HG03175 (cell line): ENCODE data around the gene KIR2DL3.
"Not testable (repeated sequence)": the region's sequence is repeated elsewhere in the genome, so short reads cannot be mapped to it uniquely, and the experiment has no call there.

Experiments
- ATAC-seq: cut with Tn5 transposase; IDR thresholded peaks from one replicate; pipeline ENCODE4 v1.9.1; 2021; ENCODE audit warnings: mild to moderate bottlenecking, moderate library complexity; ENCODE audit not compliant: unreplicated experiment

The KIR2DL3 gene

GRCh38 chr19:54786091-54786723 is 47.9 kb downstream of the KIR2DL3 start:
- ATAC-seq: not testable (repeated sequence)

DNA sequence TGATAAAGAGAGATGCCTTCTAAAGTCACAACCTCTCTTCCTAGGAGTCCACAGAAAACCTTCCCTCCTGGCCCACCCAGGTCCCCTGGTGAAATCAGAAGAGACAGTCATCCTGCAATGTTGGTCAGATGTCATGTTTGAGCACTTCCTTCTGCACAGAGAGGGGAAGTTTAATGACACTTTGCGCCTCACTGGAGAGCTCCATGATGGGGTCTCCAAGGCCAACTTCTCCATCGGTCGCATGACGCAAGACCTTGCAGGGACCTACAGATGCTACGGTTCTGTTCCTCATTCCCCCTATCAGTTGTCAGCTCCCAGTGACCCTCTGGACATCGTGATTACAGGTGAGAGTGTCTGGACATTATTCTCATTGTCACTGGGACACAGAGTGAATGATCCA is 49.8 kb downstream of the KIR2DL3 start:
- not testable (repeated sequence) for ATAC-seq

- no peak for ATAC-seq
Observed at GRCh38 chr19:54790711-54791110, 52.4 kb downstream of the KIR2DL3 start.

DNA sequence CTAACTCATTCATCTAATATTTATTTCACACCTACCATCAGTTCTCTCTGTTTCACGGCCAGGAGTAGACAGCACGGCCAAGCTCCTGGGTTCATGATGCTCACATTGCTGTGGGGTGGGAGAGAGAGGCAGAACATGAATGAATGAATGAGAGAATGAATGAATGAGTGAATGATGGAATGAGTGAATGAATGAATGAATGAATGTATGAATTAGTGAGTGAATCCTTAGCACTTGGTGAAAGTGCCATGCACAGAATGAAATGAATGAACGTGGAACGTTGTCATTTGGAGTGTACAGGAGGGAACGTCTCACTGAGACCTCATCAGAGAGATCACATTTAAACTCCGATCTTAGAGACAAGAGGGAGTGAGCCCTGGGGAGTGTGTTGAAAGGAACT is 53.2 kb downstream of the KIR2DL3 start:
- ATAC-seq: no peak

GRCh38 chr19:54792814-54793213 is 54.5 kb downstream of the KIR2DL3 start:
- no peak for ATAC-seq

DNA sequence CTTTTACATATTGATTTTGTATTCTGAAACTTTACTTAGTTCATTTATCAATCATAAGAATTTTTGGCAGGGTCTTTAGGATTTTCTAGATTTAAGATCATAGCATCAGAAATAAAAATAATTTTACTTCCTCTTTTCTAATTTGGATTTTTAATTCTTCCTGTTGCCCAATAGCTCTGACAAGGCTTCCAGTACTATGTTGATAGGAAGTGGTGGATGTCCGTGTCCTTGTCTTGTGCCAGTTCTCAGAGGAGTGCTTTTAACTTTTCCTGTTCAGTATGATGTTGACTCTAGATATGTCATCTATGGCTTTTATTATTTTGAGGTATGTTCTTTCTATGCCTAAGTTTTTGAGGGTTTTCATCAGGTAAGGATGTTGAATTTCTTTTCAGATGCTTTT is 57.4 kb downstream of the KIR2DL3 start:
- ATAC-seq: no peak
